Transverse colon (tissue), 4 donors: Measurements from ENCODE around the gene AFTPH.

Experiments used
- EP300 ChIP-seq: sonication (generic); formaldehyde crosslinking; IDR thresholded peaks from one replicate; pipeline ENCODE4 v1.6.1; 2017; ENCODE audit warnings: antibody characterized with exemption, low read depth
- POLR2A ChIP-seq: fragments of 450-650 bp; IDR thresholded peaks from one replicate; pipeline ENCODE4 v1.6.1; 2016; ENCODE audit warnings: antibody characterized with exemption, mild to moderate bottlenecking, moderate library complexity
- POLR2AphosphoS5 ChIP-seq, 3 donors: sonication (generic); formaldehyde crosslinking; IDR thresholded peaks; one replicate each; pipeline ENCODE4 v1.6.1; 2016; ENCODE audit warnings: antibody characterized with exemption in 3 of 3
- TF ChIP-seq, protein P1 (sequence below), 5 experiments: fragments of 200-600 bp in 3 of 5; fragments of 450-650 bp in 2 of 5; sonication (generic) in 3 of 5; IDR thresholded peaks; 1 replicate in 2 of 5; 2 replicates in 3 of 5; pipeline ENCODE4 v1.5.1; 2016 to 2017; ENCODE audit warnings: antibody characterized with exemption in 5 of 5, inconsistent platforms in 3 of 5, mild to moderate bottlenecking in 2 of 5, moderate library complexity in 1 of 5

DNA sequence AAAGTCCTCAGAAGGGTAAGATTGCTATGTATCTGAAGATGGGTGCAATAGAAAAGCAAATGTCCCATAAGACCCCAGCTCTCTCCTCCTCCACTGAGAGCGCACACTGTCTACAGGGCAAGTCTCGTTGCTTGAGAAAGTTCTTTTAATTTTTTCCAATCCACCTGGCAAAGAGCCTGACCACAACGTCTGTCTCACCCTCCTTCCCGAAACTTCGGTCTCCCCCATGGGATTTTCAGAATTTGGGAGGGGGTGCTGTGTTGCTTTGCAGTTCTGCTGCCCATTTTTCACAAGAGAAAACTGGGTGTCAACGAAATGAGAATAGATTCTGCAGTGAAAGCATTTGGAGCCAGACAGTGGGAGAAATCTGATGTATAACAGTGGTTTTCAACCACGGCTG is 89.1 kb downstream of the AFTPH start:
- TF ChIP-seq, protein P1, sequence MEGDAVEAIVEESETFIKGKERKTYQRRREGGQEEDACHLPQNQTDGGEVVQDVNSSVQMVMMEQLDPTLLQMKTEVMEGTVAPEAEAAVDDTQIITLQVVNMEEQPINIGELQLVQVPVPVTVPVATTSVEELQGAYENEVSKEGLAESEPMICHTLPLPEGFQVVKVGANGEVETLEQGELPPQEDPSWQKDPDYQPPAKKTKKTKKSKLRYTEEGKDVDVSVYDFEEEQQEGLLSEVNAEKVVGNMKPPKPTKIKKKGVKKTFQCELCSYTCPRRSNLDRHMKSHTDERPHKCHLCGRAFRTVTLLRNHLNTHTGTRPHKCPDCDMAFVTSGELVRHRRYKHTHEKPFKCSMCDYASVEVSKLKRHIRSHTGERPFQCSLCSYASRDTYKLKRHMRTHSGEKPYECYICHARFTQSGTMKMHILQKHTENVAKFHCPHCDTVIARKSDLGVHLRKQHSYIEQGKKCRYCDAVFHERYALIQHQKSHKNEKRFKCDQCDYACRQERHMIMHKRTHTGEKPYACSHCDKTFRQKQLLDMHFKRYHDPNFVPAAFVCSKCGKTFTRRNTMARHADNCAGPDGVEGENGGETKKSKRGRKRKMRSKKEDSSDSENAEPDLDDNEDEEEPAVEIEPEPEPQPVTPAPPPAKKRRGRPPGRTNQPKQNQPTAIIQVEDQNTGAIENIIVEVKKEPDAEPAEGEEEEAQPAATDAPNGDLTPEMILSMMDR (IDR thresholded peaks at IDR 0.05) = no peak
- TF ChIP-seq POLR2A (no peak), POLR2AphosphoS5 (IDR thresholded peaks at IDR 0.05) (no peak), EP300 (no peak)
